CD4-positive, alpha-beta T cell treated with Interleukin-1 beta for 1 hour (primary cell): ENCODE data around the gene ENDOV.

Experiments
- DNase-seq, 2 donors: peaks; one replicate each; pipeline ENCODE4 v3.0.0-alpha.2; 2020 to 2022

The ENDOV gene

GRCh38 chr17:80472996-80473395 is 58.0 kb downstream of the ENDOV start:
- no peak for DNase-seq

- DNase-seq: no peak
Measured at GRCh38 chr17:80473701-80474100, 58.7 kb downstream of the ENDOV start.

- peak in 1 of 2 donors; percentile 34 for DNase-seq
Measured at GRCh38 chr17:80474231-80474960, 59.4 kb downstream of the ENDOV start.

GRCh38 chr17:80474961-80475909 is 60.3 kb downstream of the ENDOV start:
- DNase-seq: no peak

GRCh38 chr17:80475910-80476876 is 61.2 kb downstream of the ENDOV start, which contains the start of gene NPTX1:
Gene NPTX1 (minus strand): TSS chr17:80476607. CDS start chr17:80476446, 161 bp downstream.
- no peak for DNase-seq

- no peak for DNase-seq
Measured at GRCh38 chr17:80476877-80477646, 62.1 kb downstream of the ENDOV start.

- DNase-seq: peak in 1 of 2 donors; percentile 32
Measured at GRCh38 chr17:80477647-80478478, 62.9 kb downstream of the ENDOV start.

GRCh38 chr17:80478487-80479245 is 63.7 kb downstream of the ENDOV start:
- DNase-seq: no peak

- no peak for DNase-seq
Measured at GRCh38 chr17:80479246-80479566, 64.2 kb downstream of the ENDOV start.

GRCh38 chr17:80480248-80480647 is 65.3 kb downstream of the ENDOV start:
- DNase-seq: no peak

GRCh38 chr17:80481284-80482057 is 66.5 kb downstream of the ENDOV start:
- no peak for DNase-seq

GRCh38 chr17:80482058-80482318 is 67.0 kb downstream of the ENDOV start:
- DNase-seq: no peak

- DNase-seq: no peak
Measured at GRCh38 chr17:80482555-80483308, 67.8 kb downstream of the ENDOV start.

- peak in 1 of 2 donors; percentile 55 for DNase-seq
Measured at GRCh38 chr17:80485846-80486245, 70.9 kb downstream of the ENDOV start.

GRCh38 chr17:80486692-80487091 is 71.7 kb downstream of the ENDOV start:
- no peak for DNase-seq

GRCh38 chr17:80487511-80487910 is 72.5 kb downstream of the ENDOV start:
- no peak for DNase-seq
